Stimulated activated naive CD8-positive, alpha-beta T cell treated with anti-CD3 and anti-CD28 coated beads, Interleukin-15, Interleukin-2, amounts not matched to agents 100 U/mL and 50 U/mL, for 24 hours (primary cell): ENCODE data around the gene PRPSAP2.
A peak's percentile ranks its signal among the peaks of the same experiment; 100 is the strongest.
"Not testable (repeated sequence)": the region's sequence is repeated elsewhere in the genome, so short reads cannot be mapped to it uniquely, and the experiment has no call there.

Experiments
- ATAC-seq: fragments of 150-1000 bp; cut with Tn5 transposase; one replicate; pipeline ENCODE4 v1.10.0; 2021
- DNase-seq: peaks from one replicate; pipeline ENCODE4 v3.0.0; 2021

Gene PRPSAP2, protein sequence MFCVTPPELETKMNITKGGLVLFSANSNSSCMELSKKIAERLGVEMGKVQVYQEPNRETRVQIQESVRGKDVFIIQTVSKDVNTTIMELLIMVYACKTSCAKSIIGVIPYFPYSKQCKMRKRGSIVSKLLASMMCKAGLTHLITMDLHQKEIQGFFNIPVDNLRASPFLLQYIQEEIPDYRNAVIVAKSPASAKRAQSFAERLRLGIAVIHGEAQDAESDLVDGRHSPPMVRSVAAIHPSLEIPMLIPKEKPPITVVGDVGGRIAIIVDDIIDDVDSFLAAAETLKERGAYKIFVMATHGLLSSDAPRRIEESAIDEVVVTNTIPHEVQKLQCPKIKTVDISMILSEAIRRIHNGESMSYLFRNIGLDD

DNA sequence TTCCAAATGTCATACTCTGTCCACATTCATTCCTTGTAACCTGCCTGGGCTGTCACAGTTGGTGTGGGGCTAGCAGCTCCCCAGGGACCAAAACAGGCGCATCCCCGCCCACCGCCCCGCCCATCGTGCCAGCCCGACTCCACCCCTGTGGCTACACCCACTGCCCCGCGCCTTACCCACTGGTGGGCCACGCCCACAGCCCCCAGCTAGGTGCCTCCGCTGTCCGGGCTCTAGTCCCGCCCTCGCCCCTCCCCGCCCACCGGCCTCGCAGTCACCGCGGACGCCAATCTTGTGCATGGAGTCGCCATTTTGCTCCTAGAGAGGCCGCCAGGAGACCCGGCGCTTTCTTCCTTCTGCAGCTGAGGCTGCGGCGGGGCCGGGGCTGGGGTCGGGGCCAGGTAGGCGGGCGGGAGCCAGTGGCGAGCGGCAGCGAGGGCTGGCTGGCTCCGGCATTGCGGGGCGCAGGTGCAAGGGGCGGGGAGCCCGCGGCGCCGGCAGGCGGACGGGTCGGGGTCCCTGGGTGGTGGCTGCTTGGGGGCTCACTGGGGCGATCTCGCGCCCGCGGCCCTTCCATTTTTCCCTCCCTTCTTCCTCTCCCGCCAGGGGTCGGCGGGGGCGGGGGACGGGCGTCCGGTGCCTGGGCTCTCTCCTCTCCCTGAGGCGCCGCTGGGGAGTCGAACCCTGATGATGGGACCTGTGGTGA is at the start of gene PRPSAP2:
Gene PRPSAP2, plus strand, starts transcription at position 268 of the 703 bp plus-strand sequence. CDS start 7,703 bp downstream, outside the sequence.
- peak; percentile 80 for ATAC-seq

DNA sequence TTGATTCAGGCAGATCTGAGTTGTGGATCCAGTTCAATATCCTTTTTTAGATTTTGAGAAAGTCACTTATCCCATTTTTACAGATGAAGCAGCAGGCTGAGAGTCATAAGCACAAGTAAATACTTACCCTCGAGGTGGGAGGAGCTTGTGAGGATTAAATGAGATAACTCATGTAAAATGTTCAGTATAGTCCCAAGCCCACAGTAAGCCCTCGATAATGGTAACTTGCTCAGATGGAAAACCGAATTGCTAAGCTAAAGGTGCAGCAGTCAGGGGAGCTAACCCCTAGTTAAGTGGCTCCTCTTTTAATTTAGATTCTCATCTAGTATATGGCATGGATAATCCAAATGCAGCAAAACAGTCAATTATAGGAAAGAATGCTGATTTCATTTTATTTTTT is 42.0 kb upstream of the PRPSAP2 start:
- DNase-seq, ATAC-seq: not testable (repeated sequence)

More for the DNA sequence above, at the start of gene PRPSAP2:
- peak; percentile 97 for DNase-seq

DNA sequence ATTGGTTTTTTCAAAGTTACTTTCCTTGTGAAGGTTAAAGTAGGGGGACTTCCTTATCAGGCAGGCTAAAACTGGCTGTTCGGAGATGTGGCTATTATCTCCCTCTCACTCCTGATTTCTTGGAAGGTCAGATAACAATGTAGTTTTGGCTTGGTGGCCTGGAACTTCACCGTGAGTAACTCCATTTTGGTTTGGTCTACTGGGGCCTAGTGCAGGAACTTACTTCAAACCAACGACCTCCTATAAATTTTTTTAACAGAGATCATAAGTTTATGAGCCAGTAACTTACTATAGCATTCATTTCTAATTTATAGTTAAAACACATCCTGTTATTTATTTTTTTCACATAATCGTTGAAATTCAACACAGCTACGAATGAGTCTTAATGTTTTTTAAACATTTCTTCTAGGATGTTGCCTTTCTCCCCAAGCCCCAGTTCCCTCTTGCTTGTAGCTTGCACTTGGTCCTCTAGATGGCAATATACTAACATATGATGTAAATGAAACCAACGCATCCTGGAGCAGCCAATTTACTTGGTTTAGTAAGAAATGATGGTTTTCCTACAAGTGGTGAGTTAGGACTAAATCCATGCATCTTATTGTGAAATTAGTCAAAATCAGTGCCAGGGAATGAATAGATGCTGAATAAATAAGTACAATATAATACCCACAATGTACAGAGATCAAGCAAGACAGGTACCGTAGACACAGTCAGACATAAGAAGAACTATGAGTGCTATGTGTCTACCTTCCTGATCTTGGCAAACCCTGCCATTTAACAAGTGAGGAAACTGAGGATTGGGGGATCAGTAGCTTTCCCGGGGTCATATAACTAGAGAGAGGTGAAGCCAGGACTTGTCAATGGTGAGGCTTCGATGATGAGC is 41.2 kb upstream of the PRPSAP2 start:
- ATAC-seq: peak; percentile 65
- DNase-seq: peak; percentile 24

DNA sequence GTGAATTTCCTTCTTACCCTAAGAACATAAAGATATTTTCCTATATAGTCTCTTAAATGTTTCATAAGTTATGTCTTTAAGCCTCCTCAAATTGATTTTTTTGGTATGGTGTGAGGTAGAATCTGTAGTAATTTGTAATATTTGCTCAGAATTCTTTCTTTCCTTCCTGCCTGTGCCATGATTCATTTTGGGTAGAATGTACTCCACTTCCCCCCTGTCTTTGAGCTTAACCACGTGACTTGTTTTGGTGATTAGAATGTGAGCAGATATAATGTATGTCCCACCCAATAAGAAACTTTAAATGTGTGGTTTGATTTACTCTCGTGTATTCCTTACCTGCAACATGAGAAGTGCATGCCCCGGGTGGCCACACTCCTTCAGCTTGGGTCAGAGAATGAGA is 36.5 kb upstream of the PRPSAP2 start:
- ATAC-seq, DNase-seq: not testable (repeated sequence)

DNA sequence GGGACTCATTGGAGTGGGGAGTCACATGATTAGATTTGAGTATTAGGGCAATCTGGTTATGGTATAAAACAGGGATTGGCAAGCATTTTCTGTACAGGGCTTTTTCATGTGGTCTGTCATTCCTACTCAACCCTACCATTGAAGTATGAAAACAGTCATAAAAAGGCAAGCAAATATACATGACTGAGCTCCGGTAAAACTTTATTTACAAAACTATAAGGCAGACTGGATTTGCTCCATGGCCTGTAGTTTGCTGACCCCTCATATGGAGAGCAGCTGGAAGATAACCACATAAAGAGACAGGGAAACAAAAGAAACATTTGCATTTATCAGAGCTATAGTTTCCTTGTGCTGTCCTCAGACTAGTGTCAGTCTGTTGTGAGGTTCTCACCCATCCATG is 30.3 kb upstream of the PRPSAP2 start:
- not testable (repeated sequence) for DNase-seq, ATAC-seq

DNA sequence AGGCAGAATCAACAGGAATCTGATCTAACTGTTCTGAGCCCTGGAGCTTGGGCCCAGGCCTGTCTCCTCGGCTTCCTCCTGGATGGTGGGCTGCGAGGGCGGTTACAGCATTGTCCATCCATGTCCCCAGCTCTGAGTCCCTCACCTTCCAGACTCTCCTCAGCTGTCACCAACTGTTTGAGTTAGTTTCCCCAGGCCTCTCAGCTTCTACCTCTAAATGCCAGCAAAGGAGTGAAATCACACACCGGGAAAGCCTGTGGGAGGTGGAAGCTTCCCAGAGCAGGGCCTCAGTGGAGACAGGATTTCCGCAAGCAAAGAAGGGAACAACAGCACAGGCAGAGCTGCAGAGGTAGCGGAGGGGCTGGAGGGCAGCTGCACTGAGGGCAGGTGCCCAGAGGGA is 9.4 kb upstream of the PRPSAP2 start:
- no peak for DNase-seq
- ATAC-seq: no peak

DNA sequence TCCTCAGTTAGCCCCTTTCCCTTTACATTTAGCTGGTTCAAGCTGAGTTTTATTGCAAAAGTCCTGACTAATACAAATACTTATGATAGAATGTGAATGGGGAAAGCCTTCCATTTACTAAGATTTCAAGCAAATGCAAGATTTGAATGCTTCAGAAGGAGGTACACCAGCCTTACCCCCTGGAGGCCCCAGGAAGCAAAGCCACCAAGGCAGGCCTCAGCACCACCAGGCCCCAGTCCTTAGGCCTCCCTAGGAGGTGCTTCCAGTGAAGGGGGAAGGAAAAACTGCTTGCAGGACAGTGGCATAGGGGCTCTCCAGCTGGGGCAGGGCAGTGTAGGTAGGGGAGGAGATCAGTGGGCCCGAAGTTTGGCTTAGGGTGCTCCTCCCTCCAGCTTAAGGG is 7.3 kb upstream of the PRPSAP2 start:
- DNase-seq (no peak), ATAC-seq (no peak)

DNA sequence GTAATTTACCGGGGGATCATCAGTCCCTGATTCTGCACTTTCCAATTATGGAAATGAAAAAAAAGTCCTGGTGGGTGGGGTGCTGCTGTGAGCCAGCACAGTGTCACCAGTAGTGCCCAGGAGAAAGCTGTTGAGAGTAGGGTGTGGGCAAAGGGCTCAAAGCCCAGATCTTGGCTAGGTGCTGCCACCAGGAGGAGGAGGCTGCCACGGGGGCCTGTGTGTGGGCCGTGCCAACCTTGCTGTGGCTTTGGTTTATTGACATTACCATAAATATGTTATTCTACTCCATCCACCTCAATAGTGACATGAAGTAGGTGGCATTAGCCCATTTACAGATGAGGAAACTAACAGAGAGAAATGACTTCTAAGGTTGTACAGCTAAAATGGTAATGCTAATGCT is 6.7 kb upstream of the PRPSAP2 start:
- no peak for ATAC-seq
- DNase-seq: no peak

DNA sequence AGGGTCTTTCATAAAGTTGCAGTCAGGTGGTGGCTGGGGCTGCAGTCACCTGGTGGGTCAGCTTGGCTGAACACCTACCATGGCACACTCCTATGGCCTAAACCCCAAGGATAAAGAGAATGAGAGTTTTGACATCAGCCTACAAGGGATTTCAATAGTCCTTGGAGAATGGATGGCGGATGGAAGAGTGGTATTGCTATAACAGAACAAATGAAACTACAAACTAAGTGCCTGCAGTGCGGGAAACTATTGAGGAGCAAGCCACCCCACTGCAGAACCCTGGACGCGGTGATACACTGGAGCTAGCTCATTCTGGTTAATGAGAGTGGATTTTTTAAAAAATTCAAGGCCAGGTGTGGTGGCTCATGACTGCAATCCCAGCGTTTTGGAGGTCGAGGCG is 3.0 kb upstream of the PRPSAP2 start:
- DNase-seq: no peak
- no peak for ATAC-seq

DNA sequence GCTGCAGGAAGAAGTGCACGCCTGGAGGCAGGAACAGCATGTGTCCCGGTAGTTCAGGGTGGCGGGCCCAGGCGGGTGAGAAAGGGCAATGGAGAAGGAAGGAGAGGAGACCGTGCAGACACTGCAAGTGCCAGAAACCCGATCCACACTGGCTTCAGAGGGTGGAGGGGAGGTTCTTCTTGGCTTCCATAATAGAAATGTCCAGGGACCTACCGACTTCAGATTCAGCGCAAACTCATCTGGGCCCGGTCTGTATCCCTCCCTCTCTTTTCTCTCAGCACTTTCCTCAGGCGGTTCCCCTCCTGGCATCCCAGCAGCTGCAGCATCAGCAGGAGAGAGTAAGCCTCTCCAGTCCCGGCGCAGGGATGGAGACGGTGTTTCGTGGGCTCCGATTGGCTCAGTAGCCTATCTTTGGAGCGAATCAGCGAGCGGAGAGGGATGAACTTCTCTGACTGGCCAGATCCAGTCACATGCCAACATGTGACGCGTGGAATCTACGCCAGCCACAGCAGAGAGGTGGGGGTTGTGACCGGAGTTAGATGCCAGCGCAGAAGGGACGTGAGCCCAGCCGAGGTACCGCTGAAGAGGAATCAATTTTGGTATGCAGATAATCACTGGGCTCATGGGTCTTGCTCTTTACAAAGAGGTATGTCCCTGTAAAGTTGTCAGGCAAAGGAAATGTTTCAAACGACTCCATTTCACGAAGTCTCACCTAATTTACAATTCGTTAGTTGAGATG is 1.9 kb upstream of the PRPSAP2 start:
- peak; percentile 91 for ATAC-seq
- DNase-seq: peak; percentile 86

DNA sequence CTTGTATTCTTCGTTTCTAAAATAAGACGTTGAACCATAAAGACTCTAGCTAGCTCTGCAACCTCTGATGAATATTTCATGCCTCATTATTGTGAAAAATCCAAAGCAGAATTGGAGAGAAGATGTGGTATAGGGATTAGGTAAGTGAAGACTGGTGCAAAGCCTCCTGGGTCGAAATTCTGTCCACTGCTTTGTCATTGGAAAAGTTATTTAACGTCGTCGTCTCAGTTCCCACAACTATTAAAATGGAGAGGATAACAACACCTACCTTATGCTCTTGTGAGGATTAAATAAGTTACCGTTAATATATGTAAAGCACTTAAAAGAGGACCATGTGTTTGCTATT is 1.4 kb upstream of the PRPSAP2 start:
- ATAC-seq (no peak), DNase-seq (no peak)

DNA sequence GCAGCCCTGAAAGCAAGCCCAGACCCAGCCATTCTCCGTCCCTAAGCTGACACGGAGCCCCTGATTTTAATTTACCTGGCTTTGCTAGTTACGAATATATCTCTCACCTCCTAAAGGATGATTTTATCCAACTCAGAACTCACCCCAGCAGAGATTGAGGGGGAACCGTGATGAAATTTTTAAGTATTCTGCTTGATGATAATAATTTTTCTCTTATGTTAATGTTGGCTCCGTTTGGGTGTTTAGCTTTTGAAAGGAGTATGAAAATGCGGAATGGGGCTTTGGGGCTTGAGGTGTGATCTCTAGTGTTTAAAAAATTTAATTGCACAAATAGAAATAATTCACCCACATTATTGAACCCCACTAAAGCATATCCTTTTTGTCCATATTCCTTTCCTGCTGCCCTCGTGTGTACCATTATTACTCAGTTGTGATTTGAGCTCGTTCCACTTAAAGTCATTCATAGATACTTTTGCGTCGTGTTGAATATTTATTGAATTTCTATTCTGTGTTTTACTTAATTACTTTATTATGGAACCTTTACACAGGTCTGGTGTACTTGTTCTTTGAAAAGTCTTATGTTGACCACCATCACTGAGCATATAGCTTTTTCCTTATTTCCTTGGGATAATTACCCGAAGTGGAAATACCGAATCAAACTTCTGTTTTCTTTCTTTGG is 775 bp downstream of the PRPSAP2 start:
- ATAC-seq: no peak
- DNase-seq: no peak

DNA sequence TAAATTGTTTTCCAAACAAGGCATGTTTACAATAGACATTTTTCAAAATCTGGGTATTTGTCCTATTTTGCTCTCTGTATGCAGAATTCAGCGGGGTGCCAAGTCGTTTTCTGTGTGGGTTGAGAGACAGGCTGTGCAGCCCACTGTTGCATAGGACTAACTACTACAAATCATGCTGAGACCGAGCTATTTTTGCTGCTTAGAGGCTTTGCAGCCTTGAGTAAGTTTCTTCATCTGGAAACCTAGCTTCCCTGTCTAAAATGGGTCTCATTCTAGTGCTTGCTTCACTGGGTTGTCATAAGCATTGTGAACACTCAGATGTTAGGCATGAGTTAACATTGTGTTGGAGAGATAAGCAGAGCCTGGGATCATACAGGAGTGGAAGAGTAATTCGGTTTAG is 1.3 kb downstream of the PRPSAP2 start:
- DNase-seq: no peak
- no peak for ATAC-seq

DNA sequence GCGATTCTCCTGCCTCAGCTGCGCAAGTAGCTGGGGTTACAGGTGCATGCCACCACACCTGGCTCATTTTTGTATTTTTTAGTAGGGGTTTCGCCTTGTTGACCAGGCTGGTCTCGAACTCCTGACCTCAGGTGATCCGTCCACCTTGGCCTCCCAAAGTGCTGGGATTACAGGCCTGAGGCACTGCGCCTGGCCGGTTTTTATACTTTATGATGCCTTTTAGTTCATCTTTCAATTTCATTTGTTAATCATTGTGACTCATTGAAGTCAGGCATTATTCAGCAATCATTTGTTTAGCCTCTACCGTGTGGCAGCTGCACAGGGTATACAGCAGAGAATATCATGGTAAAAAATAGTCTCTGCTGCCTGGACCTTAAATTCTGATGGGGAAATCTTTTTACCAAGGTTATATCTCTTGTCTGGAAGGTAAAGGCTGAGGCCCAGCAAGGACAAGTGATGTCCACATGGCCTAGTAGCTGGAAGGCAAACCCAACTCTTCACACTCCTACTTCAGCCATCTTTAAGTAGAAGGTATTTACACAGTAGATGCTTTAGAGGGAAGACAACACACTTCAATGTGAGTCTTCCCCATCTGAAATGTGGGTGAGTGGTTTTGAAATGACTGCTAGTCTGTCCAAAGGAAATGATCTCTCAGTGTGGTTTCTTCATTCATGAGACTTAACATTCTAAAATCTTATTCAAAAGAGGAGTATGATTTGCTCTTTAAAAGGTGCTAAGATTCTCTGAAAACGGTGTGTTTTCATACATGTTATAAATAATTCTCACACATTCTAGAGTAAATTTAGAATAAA is 2.4 kb downstream of the PRPSAP2 start:
- DNase-seq (no peak), ATAC-seq (peak; percentile 19)

DNA sequence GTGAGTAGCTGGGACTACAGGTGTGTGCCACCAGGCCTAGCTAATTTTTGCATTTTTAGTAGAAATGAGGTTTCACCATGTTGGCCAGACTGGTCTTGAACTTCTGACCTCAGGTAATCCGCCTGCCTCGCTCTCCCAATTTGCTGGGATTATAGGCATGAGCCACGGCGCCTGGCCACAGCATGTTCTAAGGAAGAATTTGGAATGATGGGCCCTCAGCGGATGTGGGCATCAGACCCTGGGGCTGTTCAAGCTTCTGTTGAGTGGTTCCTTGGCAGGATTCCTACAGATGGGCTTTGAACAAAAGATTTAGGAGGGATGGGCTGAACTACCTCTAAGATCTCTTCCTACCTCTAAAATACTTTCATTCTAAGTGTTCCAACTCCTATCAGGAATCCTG is 4.1 kb downstream of the PRPSAP2 start:
- DNase-seq (no peak), ATAC-seq (no peak)

DNA sequence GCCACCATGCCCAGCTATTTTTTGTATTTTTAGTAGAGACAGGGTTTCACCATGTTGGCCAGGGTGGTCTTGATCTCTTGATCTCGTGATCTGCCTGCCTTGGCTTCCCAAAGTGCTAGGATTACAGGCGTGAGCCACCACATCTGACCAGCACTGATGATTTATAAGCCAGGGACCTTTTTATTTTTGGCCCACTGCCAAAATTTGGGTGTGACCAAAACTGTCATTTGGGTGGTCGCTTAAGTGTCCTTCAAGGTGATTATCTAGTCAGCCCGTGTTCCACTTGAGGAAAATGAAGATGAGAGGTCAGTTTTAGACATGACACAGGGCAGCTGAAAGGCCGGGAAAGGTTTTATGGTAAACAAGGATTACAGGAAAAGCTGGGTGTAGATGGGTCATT is 7.1 kb downstream of the PRPSAP2 start:
- DNase-seq, ATAC-seq: not testable (repeated sequence)

DNA sequence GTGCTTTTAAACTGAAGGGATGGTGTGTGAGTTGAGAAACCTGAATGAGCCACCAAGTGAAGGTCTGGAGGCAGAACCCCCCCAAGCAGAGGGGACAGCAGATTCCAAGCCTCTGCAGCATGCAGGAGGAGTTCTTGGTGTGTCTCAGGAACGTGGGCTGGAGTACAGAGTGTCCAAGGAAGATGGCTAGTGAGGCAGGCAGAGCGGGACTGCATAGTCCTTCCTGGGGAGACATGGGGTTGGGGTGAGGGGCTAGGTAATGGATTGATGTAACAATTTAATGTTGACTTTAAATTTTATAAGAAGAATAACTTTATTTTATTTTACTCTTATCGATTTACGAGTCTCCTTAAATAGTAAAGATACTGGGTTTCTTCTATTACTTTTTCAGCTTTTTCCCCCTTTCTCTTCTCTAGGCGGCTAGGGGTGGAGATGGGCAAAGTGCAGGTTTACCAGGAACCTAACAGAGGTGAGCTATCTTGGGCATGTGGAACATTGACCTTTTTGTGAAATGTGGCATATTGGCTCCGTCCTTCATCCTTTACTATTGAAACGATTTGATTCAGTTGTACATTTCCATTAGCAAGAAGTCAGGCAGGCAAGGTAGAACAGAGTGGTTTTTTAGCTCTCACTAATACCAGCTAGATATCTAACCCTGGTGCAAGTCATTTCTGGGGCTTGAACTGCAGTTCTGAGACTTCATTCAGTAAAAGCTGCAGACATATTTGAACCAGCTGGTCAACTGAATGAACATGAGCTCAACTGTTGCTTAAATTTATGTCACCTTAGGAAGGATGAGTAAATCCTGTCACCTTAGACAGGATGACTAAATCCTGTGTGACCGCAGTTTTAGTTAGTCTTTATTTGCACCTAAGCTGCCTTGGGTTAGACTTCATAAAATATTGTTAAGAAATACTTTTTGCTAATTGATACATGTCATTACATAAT is 9.2 kb downstream of the PRPSAP2 start:
- no peak for DNase-seq
- ATAC-seq: no peak

DNA sequence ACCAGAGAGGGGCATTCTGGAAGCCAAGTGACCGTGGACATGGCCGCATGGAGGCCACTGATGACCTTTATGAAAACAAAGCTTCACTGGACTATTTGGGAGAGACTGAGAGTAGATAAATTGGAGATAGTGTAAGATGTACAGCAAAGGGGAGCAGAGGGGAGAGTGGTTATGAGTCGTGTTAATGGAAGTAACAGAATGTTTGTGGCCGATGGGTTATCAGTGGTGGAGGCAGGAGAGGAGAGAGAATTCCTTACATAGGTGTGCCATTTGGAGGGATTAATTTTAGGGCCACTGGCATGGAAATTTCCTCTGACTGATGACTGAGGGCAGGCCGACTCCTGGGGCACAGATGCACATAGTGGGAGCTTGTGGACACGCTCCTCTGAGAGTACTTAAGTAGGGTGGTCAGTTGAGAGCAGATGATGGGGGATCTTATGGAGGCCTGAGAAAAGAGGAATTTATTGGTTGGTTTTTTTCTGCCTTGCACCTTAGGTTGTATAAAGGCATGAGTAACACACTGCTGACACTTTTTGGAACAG is 19.2 kb downstream of the PRPSAP2 start:
- DNase-seq (no peak), ATAC-seq (no peak)

DNA sequence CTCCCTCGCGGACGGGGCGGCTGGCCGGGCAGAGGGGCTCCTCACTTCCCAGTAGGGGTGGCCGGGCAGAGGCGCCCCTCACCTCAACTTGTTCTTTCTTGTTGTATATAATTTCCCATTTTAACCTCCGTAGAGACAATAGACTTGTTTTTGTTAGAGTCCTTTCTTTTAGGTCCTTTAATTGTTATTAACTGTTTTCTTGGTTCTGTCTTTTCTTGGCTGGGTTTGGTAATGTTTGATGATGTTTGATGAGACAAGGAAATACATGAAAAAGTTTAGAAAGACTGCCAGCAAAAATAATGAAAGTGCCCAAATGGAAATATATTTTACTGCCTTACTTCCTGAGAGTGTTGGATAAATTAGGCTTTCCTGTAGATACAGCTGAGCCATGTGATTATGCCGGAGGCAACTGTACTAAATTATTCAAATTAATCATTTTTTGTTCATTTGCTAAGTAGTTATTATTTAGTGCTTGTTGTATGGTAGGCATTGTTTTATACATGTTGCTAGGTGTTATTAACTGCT is 30.9 kb downstream of the PRPSAP2 start:
- ATAC-seq (no peak), DNase-seq (no peak)
